CD4-positive, alpha-beta T cell treated with Interleukin-6 for 4 hours (primary cell): Measurements from ENCODE around the gene LEMD2.
A peak's percentile ranks its signal among the peaks of the same experiment; 100 is the strongest.

Experiments
- DNase-seq: peaks from one replicate; pipeline ENCODE4 v3.0.0-alpha.2; 2020; ENCODE audit warnings: mixed read lengths

Gene LEMD2

DNA sequence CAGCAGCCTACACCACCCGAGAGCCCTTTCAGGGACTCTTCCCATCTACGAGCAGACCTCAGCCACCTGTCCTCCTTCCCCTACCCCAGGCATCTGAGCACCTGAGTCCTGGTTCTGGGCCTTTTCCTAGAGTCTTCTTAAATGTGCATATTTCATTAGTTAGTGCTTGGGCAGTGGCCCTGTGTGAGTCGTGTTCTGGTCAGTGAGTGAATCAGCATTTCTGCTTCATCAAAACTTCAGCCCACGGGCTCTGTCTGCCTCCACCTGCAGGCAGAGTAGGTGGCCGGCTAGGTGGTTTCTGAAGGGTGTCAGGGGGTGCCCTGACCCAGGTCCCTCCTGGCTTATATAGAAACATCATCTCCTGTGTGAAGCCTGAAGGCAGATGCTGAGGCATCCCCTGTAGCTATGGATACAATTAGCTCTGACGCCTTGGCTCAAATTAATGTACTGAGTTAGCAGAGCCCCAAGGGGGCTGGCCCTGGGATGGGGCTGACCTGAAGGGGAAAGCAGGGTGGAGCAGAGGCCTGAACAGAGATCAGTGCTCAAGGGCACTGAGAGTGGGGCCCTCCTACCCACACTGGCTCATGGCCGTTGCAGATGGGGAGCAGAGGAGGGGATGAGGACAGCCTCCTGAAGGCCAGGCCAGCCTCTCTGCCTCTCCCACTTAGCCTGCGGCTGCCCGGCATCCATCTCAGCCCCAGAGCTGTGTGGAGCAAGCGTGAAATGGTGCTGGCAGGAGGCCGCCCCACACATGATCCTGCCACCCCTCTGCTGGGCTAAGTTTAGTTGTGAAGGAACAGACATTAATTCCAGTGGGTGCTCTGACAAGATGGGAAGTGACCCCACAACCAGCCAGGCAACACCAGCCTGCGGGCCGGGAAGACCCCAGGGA, 55.9 kb downstream of the LEMD2 start:
- no peak for DNase-seq

DNA sequence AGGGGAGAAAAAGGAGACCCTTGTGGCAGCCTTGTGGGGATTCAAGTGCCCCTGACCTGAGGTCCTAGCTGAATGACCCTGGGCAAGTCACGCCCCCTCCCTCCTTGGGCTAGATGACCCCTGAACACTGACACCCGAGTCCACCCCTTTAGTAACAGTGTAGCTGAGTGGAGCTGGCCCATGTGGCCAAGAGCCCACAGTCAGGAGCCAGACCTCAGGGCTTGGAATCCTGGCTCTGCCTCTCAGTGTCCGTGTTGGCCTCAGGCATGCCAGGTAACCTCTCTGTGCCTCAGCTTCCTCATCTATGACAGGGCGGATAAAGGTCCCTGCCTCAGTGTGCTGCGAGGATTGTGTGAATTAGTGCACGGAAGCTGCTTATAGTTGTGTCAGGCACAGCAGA, 56.5 kb downstream of the LEMD2 start:
- DNase-seq, result no peak

- DNase-seq, result no peak
Measured at GRCh38 chr6:33731751-33732282, 57.1 kb downstream of the LEMD2 start.

GRCh38 chr6:33731035-33731434, 57.9 kb downstream of the LEMD2 start:
- DNase-seq, result no peak

- no peak for DNase-seq
Measured at GRCh38 chr6:33730611-33731010, 58.3 kb downstream of the LEMD2 start.

- DNase-seq, result no peak
Measured at GRCh38 chr6:33729059-33729458, 59.9 kb downstream of the LEMD2 start.

GRCh38 chr6:33728438-33728837, 60.5 kb downstream of the LEMD2 start:
- no peak for DNase-seq

DNA sequence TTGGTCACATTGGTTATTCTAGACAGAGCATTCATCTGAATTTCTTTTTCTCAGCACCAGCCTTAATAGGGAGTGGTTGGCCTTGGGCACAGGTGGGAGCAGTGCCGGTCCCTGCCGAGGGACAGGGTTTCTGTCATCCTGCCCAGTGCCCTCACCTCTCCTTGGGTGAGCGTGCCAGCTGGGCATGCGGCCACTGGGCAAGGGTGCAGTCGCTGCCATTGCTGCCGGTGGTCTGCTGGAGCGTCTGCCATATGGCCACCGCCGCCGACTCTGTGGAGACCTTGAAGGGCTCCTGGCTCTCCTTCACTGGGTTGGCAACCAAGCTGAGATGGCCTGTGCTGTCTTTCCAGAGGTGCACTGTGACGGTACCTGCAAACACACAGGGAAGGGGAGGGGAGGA, 61.0 kb downstream of the LEMD2 start:
- DNase-seq, result no peak

DNA sequence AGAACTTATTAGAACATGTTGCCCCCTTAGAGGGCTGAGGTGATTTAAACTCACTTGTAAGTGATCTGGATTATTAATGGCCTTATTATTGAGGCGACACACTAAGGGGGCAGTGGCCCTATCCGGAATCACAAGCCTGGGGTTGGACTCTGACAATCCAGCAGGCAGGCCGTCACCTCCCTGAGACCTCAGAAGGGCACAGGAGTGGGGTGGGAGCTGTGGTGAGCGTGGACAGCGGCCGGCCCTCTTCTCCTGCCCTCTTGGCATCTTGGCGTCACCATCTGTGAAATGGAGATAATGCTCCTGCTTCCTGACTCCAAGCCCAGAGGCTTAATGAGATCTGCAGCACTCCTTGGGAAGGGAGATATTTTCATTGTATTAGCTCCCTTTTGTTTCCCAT, 61.8 kb downstream of the LEMD2 start:
- no peak for DNase-seq

GRCh38 chr6:33726696-33727095, 62.2 kb downstream of the LEMD2 start:
- DNase-seq, result no peak

DNA sequence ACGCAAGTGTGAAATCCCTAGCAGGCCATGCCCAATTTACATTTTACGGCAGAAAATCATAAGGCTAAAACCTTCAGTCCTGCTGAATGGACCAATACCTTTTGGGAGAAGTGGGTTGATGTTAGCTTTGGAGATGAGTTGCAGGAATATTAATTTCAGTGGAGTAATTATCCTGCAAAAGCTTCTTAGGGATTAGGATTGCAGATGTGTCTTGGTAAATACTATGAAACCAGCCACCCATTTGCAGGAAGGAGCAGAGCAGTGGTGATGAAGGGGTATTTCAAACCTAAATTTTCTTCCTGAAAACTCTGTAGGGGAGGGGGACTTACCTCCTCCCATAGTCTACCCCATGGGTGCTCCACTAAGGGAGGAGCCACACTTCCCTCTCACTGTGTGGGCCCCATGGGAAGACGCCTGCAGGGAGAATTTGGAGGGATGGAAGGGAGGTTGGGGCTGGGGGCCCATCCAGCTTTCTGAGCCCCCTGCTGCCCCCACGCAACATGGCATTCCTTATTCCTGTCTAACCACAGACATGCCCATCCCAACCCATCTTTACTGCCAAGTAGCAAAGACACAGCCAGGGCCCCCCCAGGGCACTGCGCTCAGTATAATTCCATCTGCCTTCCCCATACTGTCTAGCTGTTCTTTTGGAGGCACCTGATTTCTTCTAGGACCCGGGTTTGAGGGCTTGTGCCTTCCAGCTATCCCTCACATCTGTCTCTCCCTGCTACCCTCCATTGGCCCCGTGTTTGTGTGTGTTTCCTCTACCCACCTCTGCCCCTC, 62.8 kb downstream of the LEMD2 start:
- no peak for DNase-seq

DNA sequence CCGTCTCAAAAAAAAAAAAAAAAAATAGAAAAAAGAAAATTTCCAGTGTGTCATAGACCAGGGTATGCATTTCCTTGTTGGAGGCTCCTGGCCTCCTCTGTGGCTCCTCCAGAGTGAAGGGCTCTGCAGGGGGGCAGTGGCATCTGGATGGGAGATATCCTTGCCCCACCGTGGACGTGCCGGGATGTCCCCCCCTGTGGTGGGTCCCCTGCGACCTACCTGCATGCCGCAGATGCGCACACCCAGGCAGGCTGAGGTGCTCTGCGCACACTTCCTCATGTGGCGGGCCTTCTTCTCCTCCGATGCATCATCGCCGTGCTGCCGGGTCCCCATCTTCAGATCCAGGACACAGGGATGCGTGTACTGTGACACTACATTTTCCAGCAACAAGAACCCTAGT, 63.7 kb downstream of the LEMD2 start:
- DNase-seq, result no peak

- peak; percentile 44 for DNase-seq
Measured at GRCh38 chr6:33724102-33725023, 64.6 kb downstream of the LEMD2 start.

GRCh38 chr6:33723371-33724085, 65.4 kb downstream of the LEMD2 start:
- no peak for DNase-seq

- DNase-seq, result no peak
Measured at GRCh38 chr6:33722103-33722623, 66.8 kb downstream of the LEMD2 start.

DNA sequence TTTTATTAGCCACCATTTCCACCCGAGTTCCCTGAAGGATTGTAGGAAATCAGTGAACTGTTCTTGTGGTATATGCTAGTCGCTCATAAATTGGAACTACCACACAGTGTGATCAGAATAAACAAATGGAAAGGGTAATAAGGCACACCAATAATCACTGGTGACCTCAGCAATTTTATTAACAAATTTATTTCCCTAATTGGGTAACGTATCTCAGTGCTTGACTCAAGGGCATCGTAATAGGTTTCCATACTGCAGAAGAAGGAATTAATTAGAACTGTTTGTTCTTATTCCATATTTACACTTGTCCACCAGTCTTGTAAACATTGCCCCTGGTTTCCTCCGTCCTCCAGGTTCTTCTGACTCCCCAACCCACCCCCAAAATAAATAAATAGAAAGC, 67.4 kb downstream of the LEMD2 start:
- no peak for DNase-seq
